Measurements from ENCODE around the gene RAD21L1. TPM values are rescaled to one million over a fixed set of nuclear protein-coding genes. Genes with fewer than 3 reads are reported as not detected.

Gene RAD21L1
- total RNA-seq, 4 donors from 2014 or later: not detected

- no peak for TF ChIP-seq CTCF (IDR thresholded peaks at IDR 0.05)
- no peak for TF ChIP-seq POLR2A (IDR thresholded peaks at IDR 0.05)
- H3K4me3 ChIP-seq: no peak overlapping the region
- intact Hi-C loops (cut with DNase I; ENCODE audit: low total_unique reads): loop anchor here (5.0 kb wide), 1 partner anchor 392 kb away; no protein-coding TSS in a partner anchor
These were observed 16.1 kb upstream of the RAD21L1 start for GRCh38 chr20:1209447-1210387.

GRCh38 chr20:1210501-1210900, 15.3 kb upstream of the RAD21L1 start:
- H3K4me3 ChIP-seq: no peak overlapping the region
- no peaks in the 10 kb centered on the region for H3K9me3 ChIP-seq
- no peaks in the 10 kb centered on the region for H3K27me3 ChIP-seq
- no peaks in the 10 kb centered on the region for H3K4me1 ChIP-seq
- H3K27ac ChIP-seq: no peak overlapping the region
- H3K36me3 ChIP-seq: no peaks in the 10 kb centered on the region
- no peak for DNase-seq
- TF ChIP-seq POLR2A (IDR thresholded peaks at IDR 0.05) (no peak), CTCF (IDR thresholded peaks at IDR 0.05) (no peak)
- intact Hi-C loops (cut with DNase I; ENCODE audit: low total_unique reads): loop anchor here (5.0 kb wide), 1 partner anchor 393 kb away; no protein-coding TSS in a partner anchor

More at GRCh38 chr20:1209447-1210387, 16.1 kb upstream of the RAD21L1 start:
- no peaks in the 10 kb centered on the region for H3K4me1 ChIP-seq
- H3K9me3 ChIP-seq: no peaks in the 10 kb centered on the region
- no peak for DNase-seq
- H3K27ac ChIP-seq: no peak overlapping the region
- H3K36me3 ChIP-seq: no peaks in the 10 kb centered on the region
- no peaks in the 10 kb centered on the region for H3K27me3 ChIP-seq

GRCh38 chr20:1212023-1212422, 13.8 kb upstream of the RAD21L1 start:
- no peaks in the 10 kb centered on the region for H3K9me3 ChIP-seq
- intact Hi-C loops (cut with DNase I; ENCODE audit: low total_unique reads): loop anchor here (5.0 kb wide), 1 partner anchor 395 kb away; no protein-coding TSS in a partner anchor
- no peaks in the 10 kb centered on the region for H3K36me3 ChIP-seq
- H3K4me3 ChIP-seq: no peak overlapping the region
- H3K27ac ChIP-seq: no peak overlapping the region
- no peaks in the 10 kb centered on the region for H3K4me1 ChIP-seq
- no peak for DNase-seq
- no peak for TF ChIP-seq CTCF (IDR thresholded peaks at IDR 0.05)
- no peak for TF ChIP-seq POLR2A (IDR thresholded peaks at IDR 0.05)
- peaks cover 0 to 5% of the 10 kb centered on the region in 2 donors for H3K27me3 ChIP-seq

- intact Hi-C loops (cut with DNase I; ENCODE audit: low total_unique reads): loop anchor here (5.0 kb wide), 1 partner anchor 396 kb away; no protein-coding TSS in a partner anchor
- no peaks in the 10 kb centered on the region for H3K36me3 ChIP-seq
- H3K27me3 ChIP-seq: peaks cover 0 to 5% of the 10 kb centered on the region in 2 donors
- H3K4me1 ChIP-seq: no peaks in the 10 kb centered on the region
- no peaks in the 10 kb centered on the region for H3K9me3 ChIP-seq
- no peak overlapping the region for H3K27ac ChIP-seq
- TF ChIP-seq CTCF (IDR thresholded peaks at IDR 0.05): peak; percentile 56 to 75 (median 72)
- no peak for TF ChIP-seq POLR2A (IDR thresholded peaks at IDR 0.05)
- peak; percentile 42 to 50 for DNase-seq
- no peak overlapping the region for H3K4me3 ChIP-seq
These were observed 13.0 kb upstream of the RAD21L1 start for GRCh38 chr20:1212607-1213396.

Measured in uterus (tissue), 4 donors.